PC-9 (cell line): ENCODE data around the gene TNXB.

Experiments used
- EZH2 ChIP-seq: fragments of 200-600 bp; sonication (generic); IDR thresholded peaks from 2 replicates; pipeline ENCODE4 v1.8.0; 2017; ENCODE audit warnings: antibody characterized with exemption, low read depth
- TF ChIP-seq, protein P1 (sequence below): fragments of 200-600 bp; sonication (generic); conservative IDR thresholded peaks from 2 replicates; pipeline ENCODE4 v1.6.1; 2017; ENCODE audit warnings: mixed run types, antibody characterized with exemption, mild to moderate bottlenecking, moderate library complexity

DNA sequence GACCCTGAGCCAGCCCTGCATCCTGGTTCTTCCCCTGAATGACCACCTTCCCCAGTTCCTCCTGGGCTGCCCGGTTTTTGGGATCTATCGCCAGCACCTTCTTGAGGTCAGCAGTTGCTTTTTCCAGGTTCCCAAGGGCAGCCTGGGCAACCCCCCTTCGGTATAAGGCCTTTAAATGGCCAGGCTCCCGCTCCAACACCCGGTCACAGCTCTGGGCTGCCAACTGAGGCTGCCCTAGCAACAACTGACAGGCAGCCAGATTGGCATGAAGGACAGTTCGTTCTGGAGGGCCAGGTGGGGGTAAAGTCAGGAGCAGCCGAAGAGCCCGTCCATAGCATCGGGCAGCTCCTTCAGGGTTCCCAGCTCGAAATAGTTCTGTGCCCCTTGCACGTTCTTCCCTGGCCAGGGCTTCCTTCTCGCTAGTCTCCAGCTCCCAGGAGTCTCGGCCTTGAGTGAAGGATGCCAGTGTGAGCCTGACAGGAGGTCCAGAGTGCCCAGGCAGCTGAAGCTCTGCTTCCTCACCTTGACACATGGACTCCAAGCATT, 19.7 kb upstream of the TNXB start:
- no peak for TF ChIP-seq EZH2
- TF ChIP-seq, protein P1, sequence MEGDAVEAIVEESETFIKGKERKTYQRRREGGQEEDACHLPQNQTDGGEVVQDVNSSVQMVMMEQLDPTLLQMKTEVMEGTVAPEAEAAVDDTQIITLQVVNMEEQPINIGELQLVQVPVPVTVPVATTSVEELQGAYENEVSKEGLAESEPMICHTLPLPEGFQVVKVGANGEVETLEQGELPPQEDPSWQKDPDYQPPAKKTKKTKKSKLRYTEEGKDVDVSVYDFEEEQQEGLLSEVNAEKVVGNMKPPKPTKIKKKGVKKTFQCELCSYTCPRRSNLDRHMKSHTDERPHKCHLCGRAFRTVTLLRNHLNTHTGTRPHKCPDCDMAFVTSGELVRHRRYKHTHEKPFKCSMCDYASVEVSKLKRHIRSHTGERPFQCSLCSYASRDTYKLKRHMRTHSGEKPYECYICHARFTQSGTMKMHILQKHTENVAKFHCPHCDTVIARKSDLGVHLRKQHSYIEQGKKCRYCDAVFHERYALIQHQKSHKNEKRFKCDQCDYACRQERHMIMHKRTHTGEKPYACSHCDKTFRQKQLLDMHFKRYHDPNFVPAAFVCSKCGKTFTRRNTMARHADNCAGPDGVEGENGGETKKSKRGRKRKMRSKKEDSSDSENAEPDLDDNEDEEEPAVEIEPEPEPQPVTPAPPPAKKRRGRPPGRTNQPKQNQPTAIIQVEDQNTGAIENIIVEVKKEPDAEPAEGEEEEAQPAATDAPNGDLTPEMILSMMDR = no peak
